ENCODE results near the gene HDDC3.
A peak's percentile ranks its signal among the peaks of the same experiment; 100 is the strongest.

HDDC3 gene

GRCh38 chr15:90885432-90886290 is 46.7 kb downstream of the HDDC3 start:
- peak; percentile 78 for DNase-seq (ENCODE audit: extremely low read depth, insufficient read length)
- Histone ChIP-seq H3K36me3 (ENCODE audit: control insufficient read depth, insufficient read depth, low read length) (peaks cover 10% of the 10 kb centered on the region), H3K4me3 (replicated peaks; ENCODE audit: low read depth, low read length) (peak overlapping the region; percentile 56), H3K27me3 (replicated peaks; ENCODE audit: control insufficient read depth, insufficient read depth, low read length) (no peaks in the 10 kb centered on the region)
- TF ChIP-seq CTCF (IDR thresholded peaks at IDR 0.05; ENCODE audit: insufficient read depth, low read length, poor library complexity, severe bottlenecking): peak; percentile 98

GRCh38 chr15:90884719-90885431 is 47.5 kb downstream of the HDDC3 start:
- TF ChIP-seq CTCF (IDR thresholded peaks at IDR 0.05; ENCODE audit: insufficient read depth, low read length, poor library complexity, severe bottlenecking): no peak
- peak overlapping the region; percentile 56 for H3K4me3 ChIP-seq (replicated peaks; ENCODE audit: low read depth, low read length)
- DNase-seq (ENCODE audit: extremely low read depth, insufficient read length): peak; percentile 46
- H3K36me3 ChIP-seq (ENCODE audit: control insufficient read depth, insufficient read depth, low read length): peaks cover 13% of the 10 kb centered on the region
- no peaks in the 10 kb centered on the region for H3K27me3 ChIP-seq (replicated peaks; ENCODE audit: control insufficient read depth, insufficient read depth, low read length)

- no peaks in the 10 kb centered on the region for H3K27me3 ChIP-seq (replicated peaks; ENCODE audit: control insufficient read depth, insufficient read depth, low read length)
- DNase-seq (ENCODE audit: extremely low read depth, insufficient read length): peak; percentile 36
- TF ChIP-seq CTCF (IDR thresholded peaks at IDR 0.05; ENCODE audit: insufficient read depth, low read length, poor library complexity, severe bottlenecking): no peak
- peaks cover 18% of the 10 kb centered on the region for H3K36me3 ChIP-seq (ENCODE audit: control insufficient read depth, insufficient read depth, low read length)
- peak within 1 kb of the TSS; percentile 56 for H3K4me3 ChIP-seq (replicated peaks; ENCODE audit: low read depth, low read length)
Measured at GRCh38 chr15:90883976-90884718, 48.2 kb downstream of the HDDC3 start, which contains the start of gene FES. Gene FES (plus strand): TSS chr15:90884504. CDS start chr15:90885046, 542 bp downstream.

GRCh38 chr15:90883526-90883975 is 48.8 kb downstream of the HDDC3 start:
- no peak for TF ChIP-seq CTCF (IDR thresholded peaks at IDR 0.05; ENCODE audit: insufficient read depth, low read length, poor library complexity, severe bottlenecking)
- Histone ChIP-seq H3K27me3 (replicated peaks; ENCODE audit: control insufficient read depth, insufficient read depth, low read length) (no peaks in the 10 kb centered on the region), H3K4me3 (replicated peaks; ENCODE audit: low read depth, low read length) (no peak overlapping the region), H3K36me3 (ENCODE audit: control insufficient read depth, insufficient read depth, low read length) (peaks cover 21% of the 10 kb centered on the region)
- peak; percentile 18 for DNase-seq (ENCODE audit: extremely low read depth, insufficient read length)

- Histone ChIP-seq H3K27me3 (replicated peaks; ENCODE audit: control insufficient read depth, insufficient read depth, low read length) (no peaks in the 10 kb centered on the region), H3K4me3 (replicated peaks; ENCODE audit: low read depth, low read length) (no peak overlapping the region), H3K36me3 (ENCODE audit: control insufficient read depth, insufficient read depth, low read length) (peaks cover 24% of the 10 kb centered on the region)
- DNase-seq (ENCODE audit: extremely low read depth, insufficient read length): peak; percentile 3
- no peak for TF ChIP-seq CTCF (IDR thresholded peaks at IDR 0.05; ENCODE audit: insufficient read depth, low read length, poor library complexity, severe bottlenecking)
Measured at GRCh38 chr15:90882781-90883525, 49.4 kb downstream of the HDDC3 start.
